ENCODE data around the gene ATG12. TPM values are rescaled to one million over a fixed set of nuclear protein-coding genes. Genes with fewer than 3 reads are reported as not detected.

ATG12 gene
- total and polyA plus RNA-seq, 2 of the 13 experiments (the other 11 are each of a cell fraction or from before 2014, with no cell fraction given), result 46.4 to 58.1 TPM

- TF ChIP-seq, protein P1, sequence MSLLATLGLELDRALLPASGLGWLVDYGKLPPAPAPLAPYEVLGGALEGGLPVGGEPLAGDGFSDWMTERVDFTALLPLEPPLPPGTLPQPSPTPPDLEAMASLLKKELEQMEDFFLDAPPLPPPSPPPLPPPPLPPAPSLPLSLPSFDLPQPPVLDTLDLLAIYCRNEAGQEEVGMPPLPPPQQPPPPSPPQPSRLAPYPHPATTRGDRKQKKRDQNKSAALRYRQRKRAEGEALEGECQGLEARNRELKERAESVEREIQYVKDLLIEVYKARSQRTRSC (CRISPR knock-in tag; IDR thresholded peaks at IDR 0.05; ENCODE audit: low read depth), result no peak
- TF ChIP-seq, protein P2, sequence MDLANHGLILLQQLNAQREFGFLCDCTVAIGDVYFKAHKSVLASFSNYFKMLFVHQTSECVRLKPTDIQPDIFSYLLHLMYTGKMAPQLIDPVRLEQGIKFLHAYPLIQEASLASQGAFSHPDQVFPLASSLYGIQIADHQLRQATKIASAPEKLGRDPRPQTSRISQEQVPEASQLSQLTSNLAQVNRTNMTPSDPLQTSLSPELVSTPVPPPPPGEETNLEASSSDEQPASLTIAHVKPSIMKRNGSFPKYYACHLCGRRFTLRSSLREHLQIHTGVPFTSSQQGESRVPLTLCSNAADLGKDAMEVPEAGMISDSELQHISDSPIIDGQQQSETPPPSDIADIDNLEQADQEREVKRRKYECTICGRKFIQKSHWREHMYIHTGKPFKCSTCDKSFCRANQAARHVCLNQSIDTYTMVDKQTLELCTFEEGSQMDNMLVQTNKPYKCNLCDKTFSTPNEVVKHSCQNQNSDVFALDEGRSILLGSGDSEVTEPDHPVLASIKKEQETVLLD (CRISPR knock-in tag; IDR thresholded peaks at IDR 0.05; ENCODE audit: low read depth), result no peak
- TF ChIP-seq, protein P3, sequence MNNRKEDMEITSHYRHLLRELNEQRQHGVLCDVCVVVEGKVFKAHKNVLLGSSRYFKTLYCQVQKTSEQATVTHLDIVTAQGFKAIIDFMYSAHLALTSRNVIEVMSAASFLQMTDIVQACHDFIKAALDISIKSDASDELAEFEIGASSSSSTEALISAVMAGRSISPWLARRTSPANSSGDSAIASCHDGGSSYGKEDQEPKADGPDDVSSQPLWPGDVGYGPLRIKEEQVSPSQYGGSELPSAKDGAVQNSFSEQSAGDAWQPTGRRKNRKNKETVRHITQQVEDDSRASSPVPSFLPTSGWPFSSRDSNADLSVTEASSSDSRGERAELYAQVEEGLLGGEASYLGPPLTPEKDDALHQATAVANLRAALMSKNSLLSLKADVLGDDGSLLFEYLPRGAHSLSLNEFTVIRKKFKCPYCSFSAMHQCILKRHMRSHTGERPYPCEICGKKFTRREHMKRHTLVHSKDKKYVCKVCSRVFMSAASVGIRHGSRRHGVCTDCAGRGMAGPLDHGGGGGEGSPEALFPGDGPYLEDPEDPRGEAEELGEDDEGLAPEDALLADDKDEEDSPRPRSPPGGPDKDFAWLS (CRISPR knock-in tag; IDR thresholded peaks at IDR 0.05; ENCODE audit: borderline replicate concordance), result no peak
- TF ChIP-seq SMAD9 (CRISPR knock-in tag; IDR thresholded peaks at IDR 0.05), result no peak
- no peak for TF ChIP-seq YY1 (IDR thresholded peaks at IDR 0.05; ENCODE audit: insufficient read depth, insufficient replicate concordance, low read depth, low read length)
- no peak for TF ChIP-seq POLR2G (IDR thresholded peaks at IDR 0.05; ENCODE audit: low read depth, low read length)
- TF ChIP-seq SP1 (IDR thresholded peaks at IDR 0.05), result no peak
- TF ChIP-seq SP1 (CRISPR knock-in tag; IDR thresholded peaks at IDR 0.05), result no peak
- TF ChIP-seq ZSCAN31 (CRISPR knock-in tag; IDR thresholded peaks at IDR 0.05; ENCODE audit: low read depth), result no peak
- TF ChIP-seq, protein P4, sequence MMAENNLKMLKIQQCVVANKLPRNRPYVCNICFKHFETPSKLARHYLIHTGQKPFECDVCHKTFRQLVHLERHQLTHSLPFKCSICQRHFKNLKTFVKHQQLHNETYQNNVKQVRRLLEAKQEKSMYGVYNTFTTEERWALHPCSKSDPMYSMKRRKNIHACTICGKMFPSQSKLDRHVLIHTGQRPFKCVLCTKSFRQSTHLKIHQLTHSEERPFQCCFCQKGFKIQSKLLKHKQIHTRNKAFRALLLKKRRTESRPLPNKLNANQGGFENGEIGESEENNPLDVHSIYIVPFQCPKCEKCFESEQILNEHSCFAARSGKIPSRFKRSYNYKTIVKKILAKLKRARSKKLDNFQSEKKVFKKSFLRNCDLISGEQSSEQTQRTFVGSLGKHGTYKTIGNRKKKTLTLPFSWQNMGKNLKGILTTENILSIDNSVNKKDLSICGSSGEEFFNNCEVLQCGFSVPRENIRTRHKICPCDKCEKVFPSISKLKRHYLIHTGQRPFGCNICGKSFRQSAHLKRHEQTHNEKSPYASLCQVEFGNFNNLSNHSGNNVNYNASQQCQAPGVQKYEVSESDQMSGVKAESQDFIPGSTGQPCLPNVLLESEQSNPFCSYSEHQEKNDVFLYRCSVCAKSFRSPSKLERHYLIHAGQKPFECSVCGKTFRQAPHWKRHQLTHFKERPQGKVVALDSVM (CRISPR knock-in tag; IDR thresholded peaks at IDR 0.05), result no peak
- TF ChIP-seq SOX5 (CRISPR knock-in tag; IDR thresholded peaks at IDR 0.05; ENCODE audit: borderline replicate concordance), result peak; percentile 92
- no peak for TF ChIP-seq FOXP1 (IDR thresholded peaks at IDR 0.05)
- peak; percentile 53; the same call in 1 of the 2 replicates for TF ChIP-seq FOXP1 (CRISPR knock-in tag; IDR thresholded peaks at IDR 0.05)
- TF ChIP-seq ZMAT3 (CRISPR knock-in tag; conservative IDR thresholded peaks at IDR 0.05), result no peak
- no peak for TF ChIP-seq ZNF343 (CRISPR knock-in tag; IDR thresholded peaks at IDR 0.05)
- TF ChIP-seq TOE1 (CRISPR knock-in tag; IDR thresholded peaks at IDR 0.05), result no peak
These were observed 3.0 kb upstream of the ATG12 start (continued) for GRCh38 chr5:115844321-115844817.

All from HepG2 (cell line).